CD8-positive, alpha-beta memory T cell (primary cell): Measurements from ENCODE around the gene ADAMTS13. TPM values are rescaled to one million over a fixed set of nuclear protein-coding genes. Genes with fewer than 3 reads are reported as not detected.

Source experiments
- CTCF ChIA-PET: fragments of 350-600 bp; sonication (Branson Sonifier 250); formaldehyde crosslinking; loops from one replicate; lab custom pipeline; 2021; ENCODE audit warnings: antibody characterized with exemption; lab: Charles Lee
- POLR2A ChIA-PET: fragments of 350-600 bp; sonication (Branson Sonifier 250); formaldehyde crosslinking; loops from one replicate; lab custom pipeline; 2021; ENCODE audit warnings: antibody characterized with exemption; lab: Charles Lee
- DNase-seq, 5 donors: peaks; one replicate each; pipeline versions ENCODE4 v3.0.0 to v3.0.0-alpha.2; 2020 to 2022; ENCODE audit warnings: mixed read lengths in 1 of 5
- H3K27ac ChIP-seq: one replicate; pipeline ENCODE4 v1.7.0; 2013; ENCODE audit warnings: low read depth, mild to moderate bottlenecking, low read length, moderate library complexity
- H3K27me3 ChIP-seq: 2 replicates; pipeline ENCODE4 v1.7.0; 2013; ENCODE audit warnings: low read length, mild to moderate bottlenecking; ENCODE audit not compliant: insufficient read depth, poor library complexity, severe bottlenecking
- H3K36me3 ChIP-seq: 2 replicates; pipeline ENCODE4 v1.7.0; 2013; ENCODE audit warnings: mild to moderate bottlenecking, low read length, moderate library complexity; ENCODE audit not compliant: insufficient read depth
- H3K4me1 ChIP-seq: 2 replicates; pipeline ENCODE4 v1.7.0; 2013; ENCODE audit warnings: mild to moderate bottlenecking, low read length, moderate library complexity; ENCODE audit not compliant: insufficient read depth
- H3K4me3 ChIP-seq: 2 replicates; pipeline ENCODE4 v1.7.0; 2013; ENCODE audit warnings: mild to moderate bottlenecking, low read length
- H3K9me3 ChIP-seq: 2 replicates; pipeline ENCODE4 v1.7.0; 2013; ENCODE audit warnings: mild to moderate bottlenecking, low read length
- H3K27ac Mint-ChIP-seq, 8 donors: one replicate each; pipeline ENCODE4 v1.8.0; 2020 to 2021; ENCODE audit warnings: mixed read lengths in 8 of 8, mild to moderate bottlenecking in 6 of 8, inconsistent platforms in 3 of 8, moderate library complexity in 3 of 8
- H3K27me3 Mint-ChIP-seq, 2 donors: one replicate each; pipeline ENCODE4 v1.8.0; 2020 to 2021; ENCODE audit warnings: mixed read lengths in 2 of 2, mild to moderate bottlenecking in 1 of 2, moderate library complexity in 1 of 2
- H3K36me3 Mint-ChIP-seq, 3 donors: one replicate each; pipeline ENCODE4 v1.8.0; 2020 to 2021; ENCODE audit warnings: mixed read lengths in 3 of 3, inconsistent platforms in 1 of 3, mild to moderate bottlenecking in 1 of 3
- H3K4me1 Mint-ChIP-seq, 3 donors: one replicate each; pipeline ENCODE4 v1.8.0; 2020 to 2021; ENCODE audit warnings: mixed read lengths in 3 of 3, inconsistent platforms in 1 of 3, mild to moderate bottlenecking in 1 of 3
- H3K4me3 Mint-ChIP-seq, 7 donors: one replicate each; pipeline ENCODE4 v1.8.0; 2020 to 2021; ENCODE audit warnings: mixed read lengths in 7 of 7, mild to moderate bottlenecking in 6 of 7, moderate library complexity in 4 of 7, inconsistent platforms in 2 of 7
- H3K9me3 Mint-ChIP-seq, 5 donors: one replicate each; pipeline ENCODE4 v1.8.0; 2020 to 2022; ENCODE audit warnings: mixed read lengths in 5 of 5, mild to moderate bottlenecking in 3 of 5, moderate library complexity in 2 of 5, inconsistent platforms in 1 of 5
- polyA plus RNA-seq: library from polyadenylated mRNA; unstranded; fragments of 300-500 nt; fragmentation: Illumina TruSeq; gene quantifications from one replicate; pipeline ENCODE4 v1.2.3, GENCODE V29; 2021
- total RNA-seq, 2 experiments: library from RNA; stranded (reverse); gene quantifications; one replicate each; pipeline ENCODE4 v1.2.3, GENCODE V29; 2021

Gene ADAMTS13
- total and polyA plus RNA-seq, 3 experiments from 2014 or later, result 0.32 to 1.1 (median 1.0) TPM

- POLR2A ChIA-PET, result no interaction called here
- H3K27me3 ChIP-seq, result no peaks in the 10 kb centered on the region
- no peaks in the 10 kb centered on the region for H3K36me3 Mint-ChIP-seq
- no peaks in the 10 kb centered on the region for H3K9me3 Mint-ChIP-seq
- H3K4me3 Mint-ChIP-seq, result no peak overlapping the region
- no peaks in the 10 kb centered on the region for H3K36me3 ChIP-seq
- no peak overlapping the region for H3K4me3 ChIP-seq
- H3K4me1 Mint-ChIP-seq, result peaks cover 0 to under 1% (median 0%) of the 10 kb centered on the region in 3 donors
- H3K27ac Mint-ChIP-seq, result no peak overlapping the region
- CTCF ChIA-PET, result no interaction called here
- peaks cover under 1% of the 10 kb centered on the region for H3K4me1 ChIP-seq
- no peaks in the 10 kb centered on the region for H3K9me3 ChIP-seq
- H3K27me3 Mint-ChIP-seq, result peaks cover 0 to 2% of the 10 kb centered on the region in 2 donors
- no peak for DNase-seq
- no peak overlapping the region for H3K27ac ChIP-seq
Observed at GRCh38 chr9:133453651-133454050, 31.5 kb downstream of the ADAMTS13 start.

- POLR2A ChIA-PET, result no interaction called here
- no peak for DNase-seq
- Mint-ChIP-seq H3K4me1 (peaks cover 0 to 7% (median 2%) of the 10 kb centered on the region in 3 donors), H3K27ac (peak overlapping the region in 1 of 8 donors; percentile 60), H3K36me3 (no peaks in the 10 kb centered on the region), H3K9me3 (no peaks in the 10 kb centered on the region), H3K27me3 (peaks cover 0 to 2% of the 10 kb centered on the region in 2 donors), H3K4me3 (peak overlapping the region in 1 of 7 donors; percentile 17)
- Histone ChIP-seq H3K36me3 (no peaks in the 10 kb centered on the region), H3K27ac (no peak overlapping the region), H3K4me3 (no peak overlapping the region), H3K4me1 (peaks cover 8% of the 10 kb centered on the region), H3K27me3 (no peaks in the 10 kb centered on the region), H3K9me3 (no peaks in the 10 kb centered on the region)
- CTCF ChIA-PET, result no interaction called here
Observed at GRCh38 chr9:133454325-133454724, 32.2 kb downstream of the ADAMTS13 start.

- Histone ChIP-seq H3K36me3 (no peaks in the 10 kb centered on the region), H3K27me3 (no peaks in the 10 kb centered on the region), H3K4me1 (peaks cover 9% of the 10 kb centered on the region), H3K27ac (no peak overlapping the region), H3K9me3 (no peaks in the 10 kb centered on the region), H3K4me3 (no peak overlapping the region)
- CTCF ChIA-PET, result no interaction called here
- Mint-ChIP-seq H3K4me1 (peaks cover 0 to 13% (median 3%) of the 10 kb centered on the region in 3 donors), H3K4me3 (peak overlapping the region in 1 of 7 donors; percentile 17), H3K9me3 (no peaks in the 10 kb centered on the region), H3K36me3 (peaks cover 0 to 4% (median 0%) of the 10 kb centered on the region in 3 donors), H3K27ac (peak overlapping the region in 1 of 8 donors; percentile 52), H3K27me3 (peaks cover 0 to 2% of the 10 kb centered on the region in 2 donors)
- no peak for DNase-seq
- POLR2A ChIA-PET, result no interaction called here
Observed at GRCh38 chr9:133454943-133455673, 32.9 kb downstream of the ADAMTS13 start.

- no peak overlapping the region for H3K27ac ChIP-seq
- H3K4me1 Mint-ChIP-seq, result peaks cover 0 to 19% (median 5%) of the 10 kb centered on the region in 3 donors
- CTCF ChIA-PET, result no interaction called here
- no peaks in the 10 kb centered on the region for H3K9me3 ChIP-seq
- POLR2A ChIA-PET, result no interaction called here
- H3K27me3 ChIP-seq, result no peaks in the 10 kb centered on the region
- H3K36me3 ChIP-seq, result no peaks in the 10 kb centered on the region
- H3K36me3 Mint-ChIP-seq, result peaks cover 0 to 4% (median 0%) of the 10 kb centered on the region in 3 donors
- no peak overlapping the region for H3K4me3 ChIP-seq
- H3K27me3 Mint-ChIP-seq, result peaks cover 0 to 2% of the 10 kb centered on the region in 2 donors
- no peak overlapping the region for H3K27ac Mint-ChIP-seq
- H3K9me3 Mint-ChIP-seq, result no peaks in the 10 kb centered on the region
- H3K4me1 ChIP-seq, result peaks cover 13% of the 10 kb centered on the region
- no peak for DNase-seq
- H3K4me3 Mint-ChIP-seq, result no peak overlapping the region
Observed at GRCh38 chr9:133455936-133456335, 33.8 kb downstream of the ADAMTS13 start.

- H3K27me3 Mint-ChIP-seq, result peaks cover 0 to 2% of the 10 kb centered on the region in 2 donors
- CTCF ChIA-PET, result no interaction called here
- peaks cover 0 to 24% (median 5%) of the 10 kb centered on the region in 3 donors for H3K4me1 Mint-ChIP-seq
Observed at GRCh38 chr9:133456409-133456808, 34.2 kb downstream of the ADAMTS13 start.

GRCh38 chr9:133457233-133457632 is 35.1 kb downstream of the ADAMTS13 start:
- ChIA-PET POLR2A (no interaction called here), CTCF (no interaction called here)
- Histone ChIP-seq H3K27ac (no peak overlapping the region), H3K27me3 (no peaks in the 10 kb centered on the region), H3K4me3 (no peak overlapping the region), H3K36me3 (no peaks in the 10 kb centered on the region), H3K4me1 (peaks cover 13% of the 10 kb centered on the region), H3K9me3 (no peaks in the 10 kb centered on the region)
- Mint-ChIP-seq H3K27ac (no peak overlapping the region), H3K27me3 (peaks cover 0 to 2% of the 10 kb centered on the region in 2 donors), H3K36me3 (peaks cover 0 to 4% (median 0%) of the 10 kb centered on the region in 3 donors), H3K4me1 (peaks cover 0 to 26% (median 5%) of the 10 kb centered on the region in 3 donors), H3K4me3 (no peak overlapping the region), H3K9me3 (no peaks in the 10 kb centered on the region)
- DNase-seq, result no peak

More at GRCh38 chr9:133456409-133456808, 34.2 kb downstream of the ADAMTS13 start:
- Histone ChIP-seq H3K9me3 (no peaks in the 10 kb centered on the region), H3K27ac (no peak overlapping the region), H3K27me3 (no peaks in the 10 kb centered on the region), H3K4me1 (peaks cover 13% of the 10 kb centered on the region), H3K36me3 (no peaks in the 10 kb centered on the region), H3K4me3 (no peak overlapping the region)
- POLR2A ChIA-PET, result no interaction called here
- DNase-seq, result no peak
- no peak overlapping the region for H3K27ac Mint-ChIP-seq
- H3K4me3 Mint-ChIP-seq, result no peak overlapping the region
- H3K9me3 Mint-ChIP-seq, result no peaks in the 10 kb centered on the region
- peaks cover 0 to 4% (median 0%) of the 10 kb centered on the region in 3 donors for H3K36me3 Mint-ChIP-seq

- POLR2A ChIA-PET, result interaction anchor here (0.6 kb wide), 1 partner anchor 78 kb away, joined by 3 read pairs; no protein-coding TSS in a partner anchor
- no peak for DNase-seq
- Histone ChIP-seq H3K9me3 (no peaks in the 10 kb centered on the region), H3K27ac (no peak overlapping the region), H3K36me3 (no peaks in the 10 kb centered on the region), H3K4me3 (no peak overlapping the region), H3K27me3 (no peaks in the 10 kb centered on the region), H3K4me1 (peaks cover 13% of the 10 kb centered on the region)
- Mint-ChIP-seq H3K4me1 (peaks cover 0 to 26% (median 5%) of the 10 kb centered on the region in 3 donors), H3K27me3 (peaks cover 0 to 2% of the 10 kb centered on the region in 2 donors), H3K4me3 (no peak overlapping the region), H3K27ac (no peak overlapping the region), H3K9me3 (no peaks in the 10 kb centered on the region), H3K36me3 (peaks cover 0 to 4% (median 0%) of the 10 kb centered on the region in 3 donors)
- CTCF ChIA-PET, result no interaction called here
Observed at GRCh38 chr9:133457748-133458147, 35.6 kb downstream of the ADAMTS13 start.

- CTCF ChIA-PET, result interaction anchor here (1.8 to 2.6 kb wide), 2 partner anchors 18 to 21 kb away, joined by 7 to 8 read pairs; partner anchors contain the start of gene SLC2A6
- no peaks in the 10 kb centered on the region for H3K9me3 Mint-ChIP-seq
Observed at GRCh38 chr9:133458643-133459312, 36.6 kb downstream of the ADAMTS13 start.

More at GRCh38 chr9:133458643-133459312, 36.6 kb downstream of the ADAMTS13 start:
- Mint-ChIP-seq H3K4me3 (peak overlapping the region; percentile 87 to 95 (median 92)), H3K4me1 (peaks cover 0 to 26% (median 5%) of the 10 kb centered on the region in 3 donors), H3K36me3 (peaks cover 0 to 4% (median 0%) of the 10 kb centered on the region in 3 donors), H3K27me3 (peaks cover 0 to 2% of the 10 kb centered on the region in 2 donors), H3K27ac (peak overlapping the region in 4 of 8 donors; percentile 94 to 97 (median 94))
- Histone ChIP-seq H3K27ac (no peak overlapping the region), H3K4me3 (peak overlapping the region; percentile 80), H3K27me3 (no peaks in the 10 kb centered on the region), H3K4me1 (peaks cover 13% of the 10 kb centered on the region), H3K9me3 (no peaks in the 10 kb centered on the region), H3K36me3 (no peaks in the 10 kb centered on the region)
- no peak for DNase-seq
- POLR2A ChIA-PET, result interaction anchor here (1.3 to 1.5 kb wide), 2 partner anchors 21 to 41 kb away, joined by 3 to 4 read pairs; partner anchors contain the start of gene REXO4
